ENCODE data around the gene PARP14.

The PARP14 gene

DNA sequence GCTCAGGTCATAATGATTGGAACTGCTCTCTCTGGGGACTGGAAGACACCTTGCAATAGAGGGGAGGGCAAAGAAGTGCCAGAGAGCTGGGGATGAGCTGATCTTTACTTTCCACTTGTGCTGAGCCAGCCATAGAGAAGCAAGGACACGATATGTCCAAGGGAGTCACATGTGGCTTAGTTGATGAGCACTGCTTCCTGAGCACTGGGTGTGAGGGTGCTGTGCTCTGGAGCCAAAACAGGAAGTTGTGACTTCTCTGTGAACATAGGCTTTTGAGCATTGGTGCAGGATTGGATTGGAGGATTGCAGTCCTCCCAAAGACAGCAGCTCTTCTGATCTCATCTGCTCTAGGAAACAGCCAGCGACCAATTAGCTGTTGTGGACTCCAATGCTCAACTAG lies 6.7 kb downstream of the PARP14 start:
- no peak for DNase-seq (ENCODE audit: low spot score)
- in situ Hi-C loops (cut with MboI; ENCODE audit: low pct_unique_long_range_greater_than_20kb, low sequenced_read_pairs, unreplicated experiment): no loop called here

DNA sequence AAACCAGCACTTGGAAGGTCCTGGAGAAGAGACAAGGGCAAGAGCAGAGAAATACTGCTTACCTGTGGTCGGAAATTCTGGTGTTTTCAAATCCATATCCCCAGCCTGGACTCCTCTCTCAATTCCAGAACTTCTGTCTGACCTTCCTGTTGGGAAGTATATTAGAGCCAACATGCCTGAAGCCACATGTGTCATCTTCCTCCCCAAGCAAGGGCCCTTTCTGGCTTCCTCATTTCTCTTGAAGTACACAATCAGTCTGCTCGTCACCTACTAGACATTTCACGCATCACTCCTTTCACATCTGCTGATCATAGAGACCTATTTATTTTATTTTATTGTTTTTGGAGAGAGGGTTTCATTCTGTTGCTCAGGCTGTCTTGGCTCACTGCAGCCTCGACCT lies 8.4 kb downstream of the PARP14 start:
- in situ Hi-C loops (cut with MboI; ENCODE audit: low pct_unique_long_range_greater_than_20kb, low sequenced_read_pairs, unreplicated experiment): no loop called here
- no peak for DNase-seq (ENCODE audit: low spot score)
- TF ChIP-seq, protein P1, sequence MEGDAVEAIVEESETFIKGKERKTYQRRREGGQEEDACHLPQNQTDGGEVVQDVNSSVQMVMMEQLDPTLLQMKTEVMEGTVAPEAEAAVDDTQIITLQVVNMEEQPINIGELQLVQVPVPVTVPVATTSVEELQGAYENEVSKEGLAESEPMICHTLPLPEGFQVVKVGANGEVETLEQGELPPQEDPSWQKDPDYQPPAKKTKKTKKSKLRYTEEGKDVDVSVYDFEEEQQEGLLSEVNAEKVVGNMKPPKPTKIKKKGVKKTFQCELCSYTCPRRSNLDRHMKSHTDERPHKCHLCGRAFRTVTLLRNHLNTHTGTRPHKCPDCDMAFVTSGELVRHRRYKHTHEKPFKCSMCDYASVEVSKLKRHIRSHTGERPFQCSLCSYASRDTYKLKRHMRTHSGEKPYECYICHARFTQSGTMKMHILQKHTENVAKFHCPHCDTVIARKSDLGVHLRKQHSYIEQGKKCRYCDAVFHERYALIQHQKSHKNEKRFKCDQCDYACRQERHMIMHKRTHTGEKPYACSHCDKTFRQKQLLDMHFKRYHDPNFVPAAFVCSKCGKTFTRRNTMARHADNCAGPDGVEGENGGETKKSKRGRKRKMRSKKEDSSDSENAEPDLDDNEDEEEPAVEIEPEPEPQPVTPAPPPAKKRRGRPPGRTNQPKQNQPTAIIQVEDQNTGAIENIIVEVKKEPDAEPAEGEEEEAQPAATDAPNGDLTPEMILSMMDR (IDR thresholded peaks at IDR 0.05; ENCODE audit: extremely low read depth, insufficient read depth, missing control alignments): no peak

More for the DNA sequence above, 6.7 kb downstream of the PARP14 start:
- TF ChIP-seq, protein P1 (IDR thresholded peaks at IDR 0.05; ENCODE audit: extremely low read depth, insufficient read depth, missing control alignments): no peak

DNA sequence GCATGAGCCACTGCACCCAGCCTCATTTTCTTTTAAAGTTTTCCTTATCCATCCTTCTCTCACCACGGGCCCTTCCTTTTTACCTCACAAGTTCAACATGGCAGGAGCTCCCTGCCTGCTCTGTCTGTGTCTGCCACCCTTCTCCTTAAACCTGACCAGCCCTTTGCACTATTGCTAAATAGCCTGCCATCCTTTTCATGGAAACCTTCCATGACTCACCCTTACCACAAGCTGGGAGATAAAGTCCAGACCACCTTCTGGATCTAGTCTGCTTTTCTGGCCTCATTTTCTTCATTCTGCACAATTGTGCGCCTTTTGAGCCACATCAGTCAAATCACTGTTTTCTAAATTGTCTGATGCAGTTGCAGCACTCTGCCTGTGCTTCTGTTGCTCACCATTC lies 8.9 kb downstream of the PARP14 start:
- TF ChIP-seq, protein P1 (IDR thresholded peaks at IDR 0.05; ENCODE audit: extremely low read depth, insufficient read depth, missing control alignments): no peak
- DNase-seq (ENCODE audit: low spot score): no peak
- in situ Hi-C loops (cut with MboI; ENCODE audit: low pct_unique_long_range_greater_than_20kb, low sequenced_read_pairs, unreplicated experiment): no loop called here

DNA sequence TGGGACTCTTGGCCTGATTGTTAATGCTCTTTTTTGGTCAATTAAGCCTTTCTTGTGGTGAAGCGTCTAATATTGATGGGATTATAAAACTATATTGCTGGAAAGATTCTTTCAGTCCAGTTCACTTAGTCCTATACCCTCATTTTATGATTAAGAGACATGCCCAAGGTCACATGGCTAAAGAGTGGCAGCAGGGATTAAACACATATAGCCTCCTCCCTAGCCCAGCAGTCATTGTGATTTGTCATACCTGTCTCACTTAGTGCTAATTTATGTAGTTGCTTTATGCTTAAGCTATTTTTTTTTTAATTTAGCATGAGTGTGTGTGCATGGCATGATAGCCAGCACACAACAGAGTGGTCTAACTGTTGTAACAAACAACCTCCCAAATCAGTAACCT lies 9.5 kb downstream of the PARP14 start:
- in situ Hi-C loops (cut with MboI; ENCODE audit: low pct_unique_long_range_greater_than_20kb, low sequenced_read_pairs, unreplicated experiment): no loop called here

DNA sequence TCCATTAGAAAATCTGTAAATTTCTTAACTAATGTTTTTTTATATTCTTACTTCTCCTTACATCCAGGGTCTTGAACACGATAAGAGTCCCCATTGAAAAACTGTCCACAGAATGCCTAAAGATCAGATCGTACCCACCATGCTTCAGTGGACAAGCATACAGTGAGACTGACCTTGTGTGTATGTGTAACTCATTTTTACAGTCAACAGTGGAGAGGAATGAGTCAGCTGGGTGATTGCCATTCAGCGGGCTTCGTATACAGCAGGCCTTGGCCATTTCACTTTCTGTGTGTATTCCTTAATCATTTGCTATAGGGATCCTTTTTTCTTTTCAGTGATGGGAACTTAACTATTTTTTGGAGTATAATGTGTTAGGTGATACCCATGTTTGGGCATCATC lies 10.6 kb downstream of the PARP14 start:
- in situ Hi-C loops (cut with MboI; ENCODE audit: low pct_unique_long_range_greater_than_20kb, low sequenced_read_pairs, unreplicated experiment): no loop called here
- TF ChIP-seq, protein P1 (IDR thresholded peaks at IDR 0.05; ENCODE audit: extremely low read depth, insufficient read depth, missing control alignments): no peak
- peak; percentile 21 for DNase-seq (ENCODE audit: low spot score)

More for the DNA sequence above, 9.5 kb downstream of the PARP14 start:
- TF ChIP-seq, protein P1 (IDR thresholded peaks at IDR 0.05; ENCODE audit: extremely low read depth, insufficient read depth, missing control alignments): no peak
- DNase-seq (ENCODE audit: low spot score): no peak

DNA sequence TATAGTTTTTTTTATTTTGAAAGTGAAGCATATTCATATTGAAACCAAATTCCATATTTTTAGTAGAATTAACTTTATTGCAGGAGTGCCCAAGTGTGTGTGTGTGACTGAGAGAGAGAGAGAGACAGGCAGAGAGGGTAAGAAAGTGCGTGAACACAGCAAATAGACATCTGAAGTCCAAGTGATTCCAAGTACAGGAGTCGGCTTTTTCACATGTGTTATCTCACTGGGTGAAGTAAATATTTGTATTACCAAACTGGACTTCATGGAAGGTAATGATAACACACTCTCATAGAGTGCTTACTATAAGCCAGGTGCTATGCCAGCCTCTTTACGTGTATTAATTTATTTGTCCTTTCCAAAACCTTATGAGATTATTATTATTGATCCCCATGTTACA lies 12.0 kb downstream of the PARP14 start:
- TF ChIP-seq, protein P1 (IDR thresholded peaks at IDR 0.05; ENCODE audit: extremely low read depth, insufficient read depth, missing control alignments): no peak
- in situ Hi-C loops (cut with MboI; ENCODE audit: low pct_unique_long_range_greater_than_20kb, low sequenced_read_pairs, unreplicated experiment): no loop called here
- no peak for DNase-seq (ENCODE audit: low spot score)

DNA sequence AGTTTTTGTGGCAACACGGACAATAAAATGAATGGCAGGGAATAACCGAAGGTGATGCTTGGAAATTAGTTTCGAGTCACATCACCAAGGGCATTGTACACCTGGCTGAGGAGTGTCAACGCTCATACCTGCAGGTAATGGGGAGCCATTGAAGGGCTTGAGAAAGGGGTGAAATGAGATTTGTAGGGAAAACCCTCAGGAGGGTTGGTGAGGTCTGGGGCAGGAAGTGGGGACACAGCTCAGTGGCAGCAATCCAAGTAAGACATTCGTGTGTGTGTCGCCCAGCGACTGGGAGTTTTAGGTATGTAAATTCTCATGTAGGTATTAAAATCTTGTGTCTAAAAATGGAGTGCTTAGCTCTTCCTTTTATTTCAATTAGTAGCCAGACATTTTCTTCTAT lies 14.3 kb downstream of the PARP14 start:
- in situ Hi-C loops (cut with MboI; ENCODE audit: low pct_unique_long_range_greater_than_20kb, low sequenced_read_pairs, unreplicated experiment): no loop called here
- peak; percentile 22 for DNase-seq (ENCODE audit: low spot score)
- TF ChIP-seq, protein P1 (IDR thresholded peaks at IDR 0.05; ENCODE audit: extremely low read depth, insufficient read depth, missing control alignments): no peak

Data from GM13977 (cell line).